HepG2 (cell line): Measurements from ENCODE around the gene HNRNPA0. TPM values are rescaled to one million over a fixed set of nuclear protein-coding genes. Genes with fewer than 3 reads are reported as not detected.
A peak's percentile ranks its signal among the peaks of the same experiment; 100 is the strongest.

Experiments
- ATAC-seq: fragments of 200-7000 bp; cut with Tn5 transposase; 3 replicates; pipeline ENCODE4 v1.9.1; 2020; ENCODE audit warnings: mild to moderate bottlenecking, moderate library complexity
- BruUV-seq: library from RNA; stranded (reverse); fragments of 400-500 nt; replicated peaks from 2 replicates; lab custom pipeline; 2021; lab: Mats Ljungman, UMichigan
- CTCF ChIA-PET: fragments of 300-600 bp; formaldehyde crosslinking; extraction: SDS; loops from one replicate; lab custom pipeline; 2021; ENCODE audit warnings: low total read pairs, inconsistent platforms, low intra/inter-chr PET ratio; lab: Yijun Ruan, JAX
- POLR2A ChIA-PET: fragments of 350-600 bp; sonication (Branson Sonifier 250); formaldehyde crosslinking; loops from one replicate; lab custom pipeline; 2020; ENCODE audit warnings: antibody characterized with exemption, inconsistent platforms; lab: Yijun Ruan, JAX
- DNase-seq: peaks from one replicate; pipeline ENCODE4 v3.0.0-alpha.2; 2015; ENCODE audit warnings: low spot score
- FAIRE-seq: peaks from 3 replicates; lab custom pipeline; 2011; peaks lifted over from hg19 to GRCh38; lab: Jason Lieb, UNC
- H2AFZ ChIP-seq: one replicate; pipeline ENCODE4 v1.6.1; 2011; ENCODE audit warnings: low read length, inconsistent platforms
- H3K27ac ChIP-seq: fragments of 300-600 bp; 3 replicates; pipeline ENCODE4 v1.8.0; 2011; ENCODE audit warnings: mixed run types, mild to moderate bottlenecking, mixed read lengths, low read length, inconsistent platforms; ENCODE audit not compliant: insufficient read depth; ENCODE audit errors: extremely low read length
- H3K27me3 ChIP-seq, 2 experiments: fragments of 200-600 bp in 1 of 2; 2 replicates in 1 of 2; 3 replicates in 1 of 2; pipeline versions ENCODE4 v1.6.0 to v1.8.0; 2011; ENCODE audit warnings: low read length in 2 of 2, mild to moderate bottlenecking in 2 of 2, moderate library complexity in 2 of 2, inconsistent platforms in 1 of 2; ENCODE audit not compliant: insufficient read depth in 2 of 2, control insufficient read depth in 1 of 2
- H3K36me3 ChIP-seq, 2 experiments: fragments of 200-600 bp in 1 of 2; replicated peaks in 1 of 2; 2 replicates in 1 of 2; 3 replicates in 1 of 2; pipeline versions ENCODE4 v1.5.1 to v1.8.0; 2011; ENCODE audit warnings: low read length in 2 of 2, inconsistent platforms in 1 of 2; ENCODE audit not compliant: insufficient read depth in 2 of 2, control insufficient read depth in 1 of 2
- H3K4me1 ChIP-seq: 2 replicates; pipeline ENCODE4 v1.5.1; 2012; ENCODE audit warnings: low read length, inconsistent platforms; ENCODE audit not compliant: insufficient read depth
- H3K4me2 ChIP-seq: 2 replicates; pipeline ENCODE4 v1.6.0; 2011; ENCODE audit warnings: low read depth, low read length, inconsistent platforms
- H3K4me3 ChIP-seq, 3 experiments: fragments of 200-600 bp in 1 of 3; sonication (generic), shearing (Covaris generic) in 1 of 3; replicated peaks in 1 of 3; 2 replicates each; pipeline ENCODE4 v1.5.1; 2011 to 2016; ENCODE audit warnings: low read length in 3 of 3, inconsistent platforms in 2 of 3, low read depth in 2 of 3, mild to moderate bottlenecking in 2 of 3, control low read depth in 1 of 3, mixed read lengths in 1 of 3; ENCODE audit not compliant: insufficient read depth in 1 of 3
- H3K79me2 ChIP-seq: one replicate; pipeline ENCODE4 v1.6.1; 2011; ENCODE audit warnings: low read length, inconsistent platforms; ENCODE audit not compliant: insufficient read depth
- H3K9ac ChIP-seq: 2 replicates; pipeline ENCODE4 v1.6.0; 2011; ENCODE audit warnings: mild to moderate bottlenecking, low read depth, low read length, inconsistent platforms; ENCODE audit not compliant: insufficient read depth
- H3K9me3 ChIP-seq: 2 replicates; pipeline ENCODE4 v1.5.1; 2012; ENCODE audit warnings: mild to moderate bottlenecking, low read length
- H4K20me1 ChIP-seq: 2 replicates; pipeline ENCODE4 v1.6.0; 2011; ENCODE audit warnings: inconsistent platforms, mild to moderate bottlenecking, low read length, moderate library complexity; ENCODE audit not compliant: insufficient read depth
- ARNT ChIP-seq: fragments of 450-650 bp; IDR thresholded peaks from 2 replicates; pipeline ENCODE4 v1.6.1; 2017
- ATF1 ChIP-seq: IDR thresholded peaks from 2 replicates; pipeline ENCODE4 v1.6.1; 2016; ENCODE audit warnings: mild to moderate bottlenecking, control low read depth
- BHLHE40 ChIP-seq: IDR thresholded peaks from 2 replicates; pipeline ENCODE4 v1.6.1; 2011; ENCODE audit warnings: low read length, improper control_type of control experiment
- CEBPZ ChIP-seq: IDR thresholded peaks from 2 replicates; pipeline ENCODE4 v1.6.1; 2012; ENCODE audit warnings: low read length, improper control_type of control experiment
- DRAP1 ChIP-seq: IDR thresholded peaks from 2 replicates; pipeline ENCODE4 v1.6.1; 2016; ENCODE audit warnings: missing genetic modification reagents, missing compliant biosample characterization
- GPBP1L1 ChIP-seq: sonication (generic); formaldehyde crosslinking; IDR thresholded peaks from 2 replicates; pipeline ENCODE4 v1.5.0; 2020; ENCODE audit warnings: mild to moderate bottlenecking, missing genetic modification reagents
- GPN1 ChIP-seq: sonication (generic); formaldehyde crosslinking; IDR thresholded peaks from 2 replicates; pipeline ENCODE4 v1.5.1; 2020; ENCODE audit warnings: missing genetic modification reagents, borderline replicate concordance
- MAFF ChIP-seq: IDR thresholded peaks from 2 replicates; pipeline ENCODE4 v1.6.1; 2011; ENCODE audit warnings: low read depth, low read length, improper control_type of control experiment
- NAIF1 ChIP-seq: sonication (generic); formaldehyde crosslinking; IDR thresholded peaks from 2 replicates; pipeline ENCODE4 v1.5.0; 2020; ENCODE audit warnings: mild to moderate bottlenecking, missing genetic modification reagents, borderline replicate concordance
- NFE2L1 ChIP-seq: sonication (generic); formaldehyde crosslinking; IDR thresholded peaks from 2 replicates; pipeline ENCODE4 v1.4.0; 2020; ENCODE audit warnings: missing genetic modification reagents, mild to moderate bottlenecking, borderline replicate concordance
- NKX3-1 ChIP-seq: sonication (generic); formaldehyde crosslinking; IDR thresholded peaks from 2 replicates; pipeline ENCODE4 v1.5.0; 2020; ENCODE audit warnings: missing genetic modification reagents
- SNRNP70 ChIP-seq: fragments of 200-400 bp; formaldehyde crosslinking; IDR thresholded peaks from 2 replicates; pipeline ENCODE4 v1.6.1; 2017; ENCODE audit warnings: mild to moderate bottlenecking, low read depth, low read length, moderate library complexity
- SOX13 ChIP-seq, 3 experiments: fragments of 450-650 bp in 1 of 3; sonication (generic) in 1 of 3; formaldehyde crosslinking in 1 of 3; IDR thresholded peaks in 2 of 3; conservative IDR thresholded peaks in 1 of 3; 2 replicates each; pipeline versions ENCODE4 v1.5.0 to v1.6.1; 2016 to 2020; ENCODE audit warnings: antibody characterized with exemption in 1 of 3, mild to moderate bottlenecking in 1 of 3, missing compliant biosample characterization in 1 of 3, missing genetic modification reagents in 1 of 3, moderate library complexity in 1 of 3
- ZBTB8A ChIP-seq: sonication (generic); formaldehyde crosslinking; IDR thresholded peaks from 2 replicates; pipeline ENCODE4 v1.4.0; 2020; ENCODE audit warnings: mild to moderate bottlenecking, low read depth, missing genetic modification reagents, borderline replicate concordance
- ZKSCAN8 ChIP-seq: IDR thresholded peaks from 2 replicates; pipeline ENCODE4 v1.6.1; 2016; ENCODE audit warnings: borderline replicate concordance, missing genetic modification reagents, missing compliant biosample characterization
- ZMAT5 ChIP-seq: sonication (generic); formaldehyde crosslinking; IDR thresholded peaks from 2 replicates; pipeline ENCODE4 v1.5.0; 2020; ENCODE audit warnings: mild to moderate bottlenecking, low read depth, missing genetic modification reagents, borderline replicate concordance
- ZNF30 ChIP-seq: sonication (generic); formaldehyde crosslinking; IDR thresholded peaks from 2 replicates; pipeline ENCODE4 v1.5.0; 2020; ENCODE audit warnings: mild to moderate bottlenecking, missing genetic modification reagents
- ZNF616 ChIP-seq: sonication (generic); formaldehyde crosslinking; IDR thresholded peaks from 2 replicates; pipeline ENCODE4 v1.5.0; 2020; ENCODE audit warnings: low read depth, mild to moderate bottlenecking, missing genetic modification reagents
- WGBS: methylation state at CpG from one replicate; pipeline ENCODE4 v1.1.6; 2017; ENCODE audit warnings: low lambda C conversion rate; 5-methylcytosine and 5-hydroxymethylcytosine counted together
- in situ Hi-C: cut with HindIII; loops from 2 replicates; pipeline ENCODE4 v1.10.0; 2017; ENCODE audit warnings: low pct_unique_long_range_greater_than_20kb; ENCODE audit not compliant: extremely low pct_ligation_motif_present
- intact Hi-C: fragments of 100-400 bp; cut with micrococcal nuclease; formaldehyde crosslinking; loops from one replicate; pipeline ENCODE4 v1.10.0; 2022; ENCODE audit not compliant: unreplicated experiment
- polyA plus RNA-seq, 8 experiments: library from polyadenylated mRNA; depleted of rRNA in 3 of 8; stranded (reverse) in 7 of 8; unstranded in 1 of 8; fragments of >200 nt; fragmentation: Illumina TruSeq in 4 of 8; extraction: Trizol in 4 of 8; gene quantifications; 2 replicates each; pipeline versions ENCODE4 v1.2.1 to v1.2.3, GENCODE V29; 2011 to 2016; ENCODE audit warnings: low read depth in 4 of 8, missing spikeins in 1 of 8, mixed read lengths in 1 of 8; ENCODE audit not compliant: insufficient read depth in 1 of 8
- total RNA-seq, 5 experiments: library from RNA; depleted of rRNA; stranded (reverse); fragments of >200 nt; fragmentation: Illumina TruSeq; extraction: Trizol; gene quantifications; 2 replicates each; pipeline ENCODE4 v1.2.3, GENCODE V29; 2016; ENCODE audit warnings: low read depth in 1 of 5

The HNRNPA0 gene
- total and polyA plus RNA-seq, 2 of the 13 experiments (the other 11 are each of a cell fraction or from before 2014, with no cell fraction given), result 9.0 to 12.9 TPM

GRCh38 chr5:137754961-137755762, 999 bp upstream of the HNRNPA0 start:
- Histone ChIP-seq H3K4me1 (peaks cover 40% of the 10 kb centered on the region), H3K79me2 (peaks cover 38% of the 10 kb centered on the region), H3K4me2 (peak overlapping the region; percentile 70), H4K20me1 (peaks cover 23% of the 10 kb centered on the region), H3K36me3 (no peaks in the 10 kb centered on the region), H2AFZ (no peak overlapping the region), H3K9me3 (no peaks in the 10 kb centered on the region), H3K27me3 (peaks cover 1 to 8% of the 10 kb centered on the region in 2 experiments; a peak in 2 of 5 replicates), H3K4me3 (peak overlapping the region; percentile 81 to 100 (median 98); a peak in 5 of 6 replicates), H3K9ac (peak overlapping the region; percentile 99), H3K27ac (peak overlapping the region; percentile 99)
- ChIA-PET POLR2A (interaction anchor here (1.2 kb wide), 1 partner anchor 23 kb away, joined by 3 read pairs; no protein-coding TSS in a partner anchor), CTCF (interaction anchor here (1.0 kb wide), 1 partner anchor 24 kb away, joined by 3 read pairs; no protein-coding TSS in a partner anchor)
- in situ Hi-C loops (no loop called here), intact Hi-C loops (loop anchor here (10.0 kb wide), 1 partner anchor 140 kb away; no protein-coding TSS in a partner anchor)
- DNase-seq (no peak), ATAC-seq (no peak), FAIRE-seq (no peak)
- TSS peak; percentile 78 for BruUV-seq
- 51% methylated on average over 33 of the region's 36 CpGs for WGBS
- TF ChIP-seq BHLHE40 (no peak), ZNF30 (CRISPR knock-in tag) (no peak), DRAP1 (CRISPR knock-in tag) (no peak), NFE2L1 (CRISPR knock-in tag) (no peak), NAIF1 (CRISPR knock-in tag) (no peak), SOX13 (IDR thresholded peaks at IDR 0.05) (no peak), SOX13 (CRISPR knock-in tag; conservative IDR thresholded peaks at IDR 0.05 in 1 of 2, IDR thresholded peaks at IDR 0.05 in 1 of 2) (0 out of 4 replicates have a peak, but pooled peaks of 1 of the 2 experiments have one; percentile 2), SNRNP70 (no peak), ZMAT5 (no peak), NKX3-1 (no peak), MAFF (no peak), ATF1 (CRISPR knock-in tag) (no peak), ZKSCAN8 (no peak), ZNF616 (CRISPR knock-in tag) (no peak), CEBPZ (no peak), ARNT (no peak), GPN1 (CRISPR knock-in tag) (no peak), GPBP1L1 (CRISPR knock-in tag) (no peak), ZBTB8A (CRISPR knock-in tag) (no peak)
